Umbilical cord (tissue), 2 donors: ENCODE measurements around the gene PTPRA. TPM values are rescaled to one million over a fixed set of nuclear protein-coding genes. Genes with fewer than 3 reads are reported as not detected.

Experiments
- DNase-seq: peaks from one replicate; pipeline ENCODE4 v3.0.0-alpha.2; 2015; ENCODE audit warnings: low spot score
- total RNA-seq: library from RNA; depleted of rRNA; stranded (reverse); fragments of >200 nt; gene quantifications from one replicate; pipeline ENCODE4 v1.2.3, GENCODE V29; 2014; ENCODE audit warnings: low replicate concordance; ENCODE audit not compliant: insufficient read depth

PTPRA gene
- total RNA-seq, 1 donor from 2014 or later: 69.1 TPM

GRCh38 chr20:2851086-2851485 is 22.2 kb upstream of the PTPRA start:
- no peak for DNase-seq

GRCh38 chr20:2858591-2858990 is 14.7 kb upstream of the PTPRA start:
- no peak for DNase-seq

GRCh38 chr20:2859330-2860121 is 13.8 kb upstream of the PTPRA start:
- DNase-seq: no peak

GRCh38 chr20:2864626-2865025 is 8.7 kb upstream of the PTPRA start:
- DNase-seq: no peak

GRCh38 chr20:2865101-2865500 is 8.2 kb upstream of the PTPRA start:
- DNase-seq: no peak

- no peak for DNase-seq
Measured at GRCh38 chr20:2865630-2866029, 7.7 kb upstream of the PTPRA start.

- no peak for DNase-seq
Measured at GRCh38 chr20:2866236-2866635, 7.0 kb upstream of the PTPRA start.

GRCh38 chr20:2867081-2867864 is 6.0 kb upstream of the PTPRA start:
- DNase-seq: no peak

- no peak for DNase-seq
Measured at GRCh38 chr20:2869381-2869780, 3.9 kb upstream of the PTPRA start.

- DNase-seq: peak; percentile 10
Measured at GRCh38 chr20:2871111-2871465, 2.2 kb upstream of the PTPRA start.

- DNase-seq: no peak
Measured at GRCh38 chr20:2871661-2872458, 1.4 kb upstream of the PTPRA start.

GRCh38 chr20:2872459-2873009 is 747 bp upstream of the PTPRA start:
- DNase-seq: peak; percentile 37

GRCh38 chr20:2873747-2874041 is 413 bp downstream of the PTPRA start:
- DNase-seq: no peak

GRCh38 chr20:2874456-2874855 is 1.2 kb downstream of the PTPRA start:
- DNase-seq: no peak

GRCh38 chr20:2875690-2876203 is 2.5 kb downstream of the PTPRA start:
- DNase-seq: no peak

- no peak for DNase-seq
Measured at GRCh38 chr20:2878515-2878914, 5.2 kb downstream of the PTPRA start.

GRCh38 chr20:2879146-2879545 is 5.9 kb downstream of the PTPRA start:
- peak; percentile 96 for DNase-seq

- DNase-seq: no peak
Measured at GRCh38 chr20:2880650-2881049, 7.4 kb downstream of the PTPRA start.

- DNase-seq: no peak
Measured at GRCh38 chr20:2883726-2884637, 10.7 kb downstream of the PTPRA start.

- no peak for DNase-seq
Measured at GRCh38 chr20:2887715-2888114, 14.4 kb downstream of the PTPRA start.
